ENCODE results near the gene FAM227B. TPM values are rescaled to one million over a fixed set of nuclear protein-coding genes. Genes with fewer than 3 reads are reported as not detected.

The FAM227B gene
- polyA plus RNA-seq, 1 donor (not counting 4 experiments of a cell fraction or from before 2014, with no cell fraction given): 7.2 TPM

DNA sequence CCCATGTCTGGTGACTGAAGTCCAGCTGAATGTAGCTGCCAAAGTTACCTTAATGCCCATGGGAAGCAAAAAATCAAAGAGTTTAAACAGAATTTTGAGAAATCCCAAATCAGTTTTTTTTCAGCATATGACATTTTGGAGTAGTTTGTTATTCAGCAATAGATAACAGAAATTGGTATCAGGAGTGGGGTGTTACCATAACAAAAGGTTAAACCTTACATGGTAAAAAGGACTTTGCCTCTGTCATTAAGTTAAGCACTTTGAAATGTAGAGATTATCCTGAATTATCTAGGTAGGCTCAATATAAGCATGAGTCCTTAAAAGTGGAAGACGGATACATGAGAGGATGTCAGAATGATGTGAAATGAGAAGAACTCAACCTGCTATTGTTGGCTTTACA lies 32.3 kb upstream of the FAM227B start:
- FAIRE-seq: no peak
- no peak overlapping the region for H3K9ac ChIP-seq (ENCODE audit: control insufficient read depth, extremely low read depth, insufficient read depth, low read length)
- no peak overlapping the region for H3K4me2 ChIP-seq (ENCODE audit: control insufficient read depth, extremely low read depth, insufficient read depth, low read depth, low read length)
- no peaks in the 10 kb centered on the region for H3K27me3 ChIP-seq (ENCODE audit: control insufficient read depth, extremely low read depth, insufficient read depth, low read length)
- H3K4me1 ChIP-seq (ENCODE audit: control insufficient read depth, extremely low read depth, insufficient read depth, low read length): no peaks in the 10 kb centered on the region
- H3K79me2 ChIP-seq (ENCODE audit: control insufficient read depth, insufficient read depth, low read length): no peaks in the 10 kb centered on the region
- no peaks in the 10 kb centered on the region for H3K9me3 ChIP-seq (ENCODE audit: control insufficient read depth, low read depth, low read length)
- H3K36me3 ChIP-seq (ENCODE audit: control insufficient read depth in 2 of 2, extremely low read depth in 1 of 2, insufficient read depth in 2 of 2, low read length in 2 of 2): no peaks in the 10 kb centered on the region
- no peak for DNase-seq (ENCODE audit: low read depth, low spot score)
- TF ChIP-seq EZH2 (IDR thresholded peaks at IDR 0.05; ENCODE audit: low read length): no peak
- TF ChIP-seq, protein P1, sequence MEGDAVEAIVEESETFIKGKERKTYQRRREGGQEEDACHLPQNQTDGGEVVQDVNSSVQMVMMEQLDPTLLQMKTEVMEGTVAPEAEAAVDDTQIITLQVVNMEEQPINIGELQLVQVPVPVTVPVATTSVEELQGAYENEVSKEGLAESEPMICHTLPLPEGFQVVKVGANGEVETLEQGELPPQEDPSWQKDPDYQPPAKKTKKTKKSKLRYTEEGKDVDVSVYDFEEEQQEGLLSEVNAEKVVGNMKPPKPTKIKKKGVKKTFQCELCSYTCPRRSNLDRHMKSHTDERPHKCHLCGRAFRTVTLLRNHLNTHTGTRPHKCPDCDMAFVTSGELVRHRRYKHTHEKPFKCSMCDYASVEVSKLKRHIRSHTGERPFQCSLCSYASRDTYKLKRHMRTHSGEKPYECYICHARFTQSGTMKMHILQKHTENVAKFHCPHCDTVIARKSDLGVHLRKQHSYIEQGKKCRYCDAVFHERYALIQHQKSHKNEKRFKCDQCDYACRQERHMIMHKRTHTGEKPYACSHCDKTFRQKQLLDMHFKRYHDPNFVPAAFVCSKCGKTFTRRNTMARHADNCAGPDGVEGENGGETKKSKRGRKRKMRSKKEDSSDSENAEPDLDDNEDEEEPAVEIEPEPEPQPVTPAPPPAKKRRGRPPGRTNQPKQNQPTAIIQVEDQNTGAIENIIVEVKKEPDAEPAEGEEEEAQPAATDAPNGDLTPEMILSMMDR (optimal IDR thresholded peaks at IDR 0.05 in 1 of 3, IDR thresholded peaks at IDR 0.05 in 1 of 3, conservative IDR thresholded peaks at IDR 0.05 in 1 of 3; ENCODE audit: extremely low read depth in 1 of 3, insufficient read depth in 2 of 3, low read length in 3 of 3): no peak
- H3K9me1 ChIP-seq (ENCODE audit: control insufficient read depth, extremely low read depth, insufficient read depth, low read length): no peaks in the 10 kb centered on the region
- H3K4me3 ChIP-seq (ENCODE audit: control insufficient read depth in 2 of 3, extremely low read depth in 1 of 3, insufficient read depth in 2 of 3, low read depth in 1 of 3, low read length in 3 of 3): no peak overlapping the region
- no peak overlapping the region for H3K27ac ChIP-seq (ENCODE audit: control insufficient read depth, insufficient read depth, low read length)
- no peaks in the 10 kb centered on the region for H4K20me1 ChIP-seq (ENCODE audit: control insufficient read depth, extremely low read depth, insufficient read depth, low read length)
- H2AFZ ChIP-seq (ENCODE audit: control insufficient read depth, low read length): no peak overlapping the region
- dilution Hi-C loops (cut with MboI; ENCODE audit: extremely low pct_ligation_motif_present, low sequenced_read_pairs): no loop called here

GRCh38 chr15:49650676-49651075 lies 30.1 kb upstream of the FAM227B start:
- no peak for FAIRE-seq
- no peaks in the 10 kb centered on the region for H3K9me3 ChIP-seq (ENCODE audit: control insufficient read depth, low read depth, low read length)
- no peaks in the 10 kb centered on the region for H3K27me3 ChIP-seq (ENCODE audit: control insufficient read depth, extremely low read depth, insufficient read depth, low read length)
- no peaks in the 10 kb centered on the region for H3K36me3 ChIP-seq (ENCODE audit: control insufficient read depth in 2 of 2, extremely low read depth in 1 of 2, insufficient read depth in 2 of 2, low read length in 2 of 2)
- H3K9me1 ChIP-seq (ENCODE audit: control insufficient read depth, extremely low read depth, insufficient read depth, low read length): no peaks in the 10 kb centered on the region
- no peaks in the 10 kb centered on the region for H3K4me1 ChIP-seq (ENCODE audit: control insufficient read depth, extremely low read depth, insufficient read depth, low read length)
- no peaks in the 10 kb centered on the region for H4K20me1 ChIP-seq (ENCODE audit: control insufficient read depth, extremely low read depth, insufficient read depth, low read length)
- no peak overlapping the region for H2AFZ ChIP-seq (ENCODE audit: control insufficient read depth, low read length)
- no peak overlapping the region for H3K4me2 ChIP-seq (ENCODE audit: control insufficient read depth, extremely low read depth, insufficient read depth, low read depth, low read length)
- H3K27ac ChIP-seq (ENCODE audit: control insufficient read depth, insufficient read depth, low read length): no peak overlapping the region
- TF ChIP-seq, protein P1 (optimal IDR thresholded peaks at IDR 0.05 in 1 of 3, IDR thresholded peaks at IDR 0.05 in 1 of 3, conservative IDR thresholded peaks at IDR 0.05 in 1 of 3; ENCODE audit: extremely low read depth in 1 of 3, insufficient read depth in 2 of 3, low read length in 3 of 3): no peak
- TF ChIP-seq EZH2 (IDR thresholded peaks at IDR 0.05; ENCODE audit: low read length): no peak
- no peak for DNase-seq (ENCODE audit: low read depth, low spot score)
- H3K79me2 ChIP-seq (ENCODE audit: control insufficient read depth, insufficient read depth, low read length): no peaks in the 10 kb centered on the region
- dilution Hi-C loops (cut with MboI; ENCODE audit: extremely low pct_ligation_motif_present, low sequenced_read_pairs): no loop called here
- no peak overlapping the region for H3K9ac ChIP-seq (ENCODE audit: control insufficient read depth, extremely low read depth, insufficient read depth, low read length)
- no peak overlapping the region for H3K4me3 ChIP-seq (ENCODE audit: control insufficient read depth in 2 of 3, extremely low read depth in 1 of 3, insufficient read depth in 2 of 3, low read depth in 1 of 3, low read length in 3 of 3)
